Suprapubic skin (tissue), 4 donors: Measurements from ENCODE around the gene PDP2. TPM values are rescaled to one million over a fixed set of nuclear protein-coding genes. Genes with fewer than 3 reads are reported as not detected.

Experiments
- DNase-seq, 2 donors: peaks; one replicate each; pipeline ENCODE4 v3.0.0-alpha.2; 2019; ENCODE audit warnings: low spot score in 2 of 2
- H3K27ac ChIP-seq: fragments of 200-600 bp; sonication (generic); one replicate; pipeline ENCODE4 v1.5.1; 2019
- H3K27me3 ChIP-seq: fragments of 200-600 bp; sonication (generic); one replicate; pipeline ENCODE4 v1.5.1; 2019
- H3K36me3 ChIP-seq: fragments of 200-600 bp; sonication (generic); one replicate; pipeline ENCODE4 v1.5.1; 2019
- H3K4me1 ChIP-seq: fragments of 200-600 bp; sonication (generic); one replicate; pipeline ENCODE4 v1.5.1; 2019
- H3K4me3 ChIP-seq: fragments of 200-600 bp; sonication (generic); one replicate; pipeline ENCODE4 v1.5.1; 2019; ENCODE audit warnings: mild to moderate bottlenecking
- H3K9me3 ChIP-seq: fragments of 200-600 bp; sonication (generic); one replicate; pipeline ENCODE4 v1.5.1; 2019
- CTCF ChIP-seq, 2 donors: fragments of 200-600 bp in 1 of 2; fragments of 450-650 bp in 1 of 2; sonication (generic) in 1 of 2; IDR thresholded peaks; one replicate each; pipeline ENCODE4 v1.5.1; 2016 to 2019; ENCODE audit warnings: antibody characterized with exemption in 2 of 2, mild to moderate bottlenecking in 1 of 2, moderate library complexity in 1 of 2
- EP300 ChIP-seq: sonication (generic); formaldehyde crosslinking; IDR thresholded peaks from one replicate; pipeline ENCODE4 v1.6.1; 2017; ENCODE audit warnings: antibody characterized with exemption
- POLR2A ChIP-seq, 2 donors: fragments of 450-650 bp; IDR thresholded peaks; one replicate each; pipeline ENCODE4 v1.6.1; 2017; ENCODE audit warnings: antibody characterized with exemption in 2 of 2, mild to moderate bottlenecking in 2 of 2, moderate library complexity in 2 of 2
- POLR2AphosphoS5 ChIP-seq, 3 donors: sonication (generic); formaldehyde crosslinking; IDR thresholded peaks; one replicate each; pipeline ENCODE4 v1.6.1; 2017; ENCODE audit warnings: antibody characterized with exemption in 3 of 3
- WGBS: methylation state at CpG from one replicate; pipeline ENCODE4 v1.1.5; 2018; 5-methylcytosine and 5-hydroxymethylcytosine counted together
- total RNA-seq, 4 donors: library from RNA; depleted of rRNA; stranded (reverse); fragments of >200 nt; gene quantifications; one replicate each; pipeline ENCODE4 v1.1.0, GENCODE V29; 2016

PDP2 gene
- total RNA-seq, 4 donors from 2014 or later, result 5.0 to 8.3 (median 6.6) TPM

DNA sequence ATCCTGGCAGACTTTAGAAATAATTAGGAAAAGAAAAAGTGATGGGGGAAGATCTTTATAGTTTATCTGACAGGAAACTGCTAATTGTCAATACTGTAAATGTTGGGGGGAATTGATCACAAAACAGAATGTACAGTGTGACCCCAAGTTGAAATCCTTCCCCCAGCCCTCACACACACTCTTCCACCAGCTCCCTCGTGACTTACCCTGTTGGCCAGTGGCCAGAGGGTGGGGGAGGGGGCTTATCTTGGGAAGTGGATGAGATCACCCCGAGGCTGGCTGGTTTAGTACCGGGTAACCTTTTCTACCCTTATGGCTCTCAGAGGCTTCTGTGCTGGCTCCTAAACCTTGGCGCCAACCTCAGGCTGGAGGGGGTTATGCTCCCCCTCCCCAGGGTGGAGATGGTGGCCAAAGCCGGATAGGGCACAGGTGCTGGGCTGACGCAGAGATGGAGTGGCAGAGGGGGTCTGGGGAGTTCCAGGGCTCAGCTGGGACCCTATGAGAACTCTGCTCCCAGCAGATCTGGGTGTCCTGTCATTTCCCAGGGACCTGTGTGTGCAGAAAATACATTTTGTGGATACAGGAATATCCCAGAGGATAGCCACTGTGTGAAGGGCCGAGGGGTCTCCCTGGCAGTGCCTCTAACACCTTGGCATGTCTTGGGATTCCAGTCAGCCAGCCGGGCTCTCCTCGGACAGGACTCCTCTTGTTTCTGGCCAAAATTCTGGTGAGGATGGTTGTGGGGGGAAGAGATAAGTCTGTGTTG lies 19.8 kb downstream of the PDP2 start:
- Histone ChIP-seq H3K4me3 (no peak overlapping the region), H3K27me3 (no peaks in the 10 kb centered on the region), H3K4me1 (peaks cover 25% of the 10 kb centered on the region), H3K9me3 (no peaks in the 10 kb centered on the region), H3K36me3 (no peaks in the 10 kb centered on the region), H3K27ac (peak overlapping the region; percentile 1)
- no peak for DNase-seq
- TF ChIP-seq EP300 (no peak), POLR2A (IDR thresholded peaks at IDR 0.05) (no peak), POLR2AphosphoS5 (IDR thresholded peaks at IDR 0.05) (no peak), CTCF (IDR thresholded peaks at IDR 0.05) (no peak)
- WGBS, result 17% methylated on average over 4 of the region's 9 CpGs

- TF ChIP-seq EP300, result no peak
- TF ChIP-seq POLR2AphosphoS5 (IDR thresholded peaks at IDR 0.05), result no peak
- no peak for TF ChIP-seq POLR2A (IDR thresholded peaks at IDR 0.05)
- no peak for TF ChIP-seq CTCF (IDR thresholded peaks at IDR 0.05)
- Histone ChIP-seq H3K27me3 (no peaks in the 10 kb centered on the region), H3K36me3 (no peaks in the 10 kb centered on the region), H3K4me1 (peaks cover 25% of the 10 kb centered on the region), H3K4me3 (no peak overlapping the region), H3K27ac (peak overlapping the region; percentile 1), H3K9me3 (no peaks in the 10 kb centered on the region)
- 54% methylated on average over 6 of the region's 7 CpGs for WGBS
- DNase-seq, result no peak
These were observed 20.6 kb downstream of the PDP2 start for GRCh38 chr16:66900721-66901441.

GRCh38 chr16:66901626-66902025 lies 21.3 kb downstream of the PDP2 start:
- TF ChIP-seq POLR2AphosphoS5 (IDR thresholded peaks at IDR 0.05) (no peak), POLR2A (IDR thresholded peaks at IDR 0.05) (no peak), CTCF (IDR thresholded peaks at IDR 0.05) (no peak), EP300 (no peak)
- Histone ChIP-seq H3K27me3 (no peaks in the 10 kb centered on the region), H3K9me3 (no peaks in the 10 kb centered on the region), H3K4me1 (peaks cover 25% of the 10 kb centered on the region), H3K27ac (no peak overlapping the region), H3K4me3 (no peak overlapping the region), H3K36me3 (no peaks in the 10 kb centered on the region)
- WGBS, result 94% methylated on average over 10 of the region's 10 CpGs
- no peak for DNase-seq

DNA sequence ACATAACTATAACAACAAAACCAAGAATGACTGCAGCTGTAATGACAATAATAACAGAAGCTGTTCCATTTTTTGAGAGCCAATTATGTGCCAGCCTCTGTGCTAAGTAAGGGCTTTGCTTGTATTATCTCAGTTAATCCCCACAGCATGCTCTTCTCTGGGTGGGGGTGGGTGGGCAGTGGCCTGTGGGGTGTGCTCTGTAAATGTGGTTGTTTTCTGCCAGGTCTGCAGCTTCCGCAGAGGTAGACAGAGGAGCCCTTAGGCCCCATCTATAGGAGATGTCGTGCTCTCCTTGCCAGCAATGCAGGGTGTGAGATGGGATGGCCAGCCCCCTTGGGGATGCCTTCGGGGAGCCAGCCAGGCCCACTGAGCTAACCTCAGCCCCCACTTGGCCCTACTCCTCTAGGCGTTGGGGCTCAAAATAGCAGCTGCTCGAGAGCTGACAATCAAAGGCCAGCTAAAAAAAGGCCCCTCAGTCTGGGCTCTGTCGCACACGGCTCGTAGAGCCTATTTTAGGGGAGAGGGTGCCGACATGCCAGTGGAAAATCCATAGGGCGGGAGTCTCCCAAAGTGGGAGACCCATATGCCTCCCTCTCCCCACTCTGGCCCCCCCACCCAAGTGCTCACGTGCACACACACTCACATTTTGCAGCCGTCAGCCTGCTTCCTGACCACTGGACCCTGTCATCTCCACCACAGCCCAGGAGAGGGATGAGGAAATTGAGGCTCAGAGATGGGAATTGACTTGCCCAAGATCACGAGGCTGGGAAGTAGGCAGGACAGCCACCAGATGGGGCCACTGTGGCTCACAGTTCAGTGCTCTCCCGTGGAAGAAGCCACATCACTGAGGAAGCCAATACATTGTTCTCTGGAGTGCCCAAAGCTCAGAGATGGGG lies 22.6 kb downstream of the PDP2 start:
- Histone ChIP-seq H3K4me3 (no peak overlapping the region), H3K9me3 (no peaks in the 10 kb centered on the region), H3K27me3 (no peaks in the 10 kb centered on the region), H3K27ac (peak overlapping the region; percentile 23), H3K36me3 (no peaks in the 10 kb centered on the region), H3K4me1 (peaks cover 25% of the 10 kb centered on the region)
- WGBS, result 73% methylated on average over 13 of the region's 14 CpGs
- DNase-seq, result no peak
- TF ChIP-seq POLR2A (IDR thresholded peaks at IDR 0.05) (no peak), CTCF (IDR thresholded peaks at IDR 0.05) (no peak), EP300 (no peak), POLR2AphosphoS5 (IDR thresholded peaks at IDR 0.05) (no peak)
